ENCODE results near the gene ST7. TPM values are rescaled to one million over a fixed set of nuclear protein-coding genes. Genes with fewer than 3 reads are reported as not detected.
"Not testable (repeated sequence)": the region's sequence is repeated elsewhere in the genome, so short reads cannot be mapped to it uniquely, and the experiment has no call there.

The ST7 gene
- total RNA-seq, 1 donor from 2014 or later: 17.0 TPM

DNA sequence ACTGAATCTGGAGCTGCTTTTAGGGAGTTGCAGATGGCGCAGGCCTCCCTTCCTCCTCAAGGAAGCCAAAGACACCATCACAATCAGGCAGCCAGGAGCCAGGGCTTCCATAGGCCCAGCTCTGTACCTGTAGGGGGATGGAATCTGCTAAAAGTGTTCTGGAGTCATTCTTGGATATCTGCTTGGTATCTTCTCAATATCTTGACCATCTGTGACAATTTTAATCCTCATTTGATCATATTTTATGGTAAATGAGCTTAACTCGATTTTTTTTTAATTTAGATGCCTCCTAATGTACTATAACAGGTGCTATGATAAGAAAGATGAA, 3.1 kb downstream of the ST7 start:
- Histone ChIP-seq H3K4me3 (ENCODE audit: low read depth, low read length) (no peak overlapping the region), H3K36me3 (ENCODE audit: control insufficient read depth, insufficient read depth, low read length) (no peaks in the 10 kb centered on the region), H3K27me3 (ENCODE audit: control insufficient read depth, insufficient read depth, low read length) (no peaks in the 10 kb centered on the region)
- DNase-seq (ENCODE audit: low read depth): no peak
- TF ChIP-seq, protein P1, sequence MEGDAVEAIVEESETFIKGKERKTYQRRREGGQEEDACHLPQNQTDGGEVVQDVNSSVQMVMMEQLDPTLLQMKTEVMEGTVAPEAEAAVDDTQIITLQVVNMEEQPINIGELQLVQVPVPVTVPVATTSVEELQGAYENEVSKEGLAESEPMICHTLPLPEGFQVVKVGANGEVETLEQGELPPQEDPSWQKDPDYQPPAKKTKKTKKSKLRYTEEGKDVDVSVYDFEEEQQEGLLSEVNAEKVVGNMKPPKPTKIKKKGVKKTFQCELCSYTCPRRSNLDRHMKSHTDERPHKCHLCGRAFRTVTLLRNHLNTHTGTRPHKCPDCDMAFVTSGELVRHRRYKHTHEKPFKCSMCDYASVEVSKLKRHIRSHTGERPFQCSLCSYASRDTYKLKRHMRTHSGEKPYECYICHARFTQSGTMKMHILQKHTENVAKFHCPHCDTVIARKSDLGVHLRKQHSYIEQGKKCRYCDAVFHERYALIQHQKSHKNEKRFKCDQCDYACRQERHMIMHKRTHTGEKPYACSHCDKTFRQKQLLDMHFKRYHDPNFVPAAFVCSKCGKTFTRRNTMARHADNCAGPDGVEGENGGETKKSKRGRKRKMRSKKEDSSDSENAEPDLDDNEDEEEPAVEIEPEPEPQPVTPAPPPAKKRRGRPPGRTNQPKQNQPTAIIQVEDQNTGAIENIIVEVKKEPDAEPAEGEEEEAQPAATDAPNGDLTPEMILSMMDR (IDR thresholded peaks at IDR 0.05; ENCODE audit: insufficient read depth, low read length, poor library complexity, severe bottlenecking): no peak

DNA sequence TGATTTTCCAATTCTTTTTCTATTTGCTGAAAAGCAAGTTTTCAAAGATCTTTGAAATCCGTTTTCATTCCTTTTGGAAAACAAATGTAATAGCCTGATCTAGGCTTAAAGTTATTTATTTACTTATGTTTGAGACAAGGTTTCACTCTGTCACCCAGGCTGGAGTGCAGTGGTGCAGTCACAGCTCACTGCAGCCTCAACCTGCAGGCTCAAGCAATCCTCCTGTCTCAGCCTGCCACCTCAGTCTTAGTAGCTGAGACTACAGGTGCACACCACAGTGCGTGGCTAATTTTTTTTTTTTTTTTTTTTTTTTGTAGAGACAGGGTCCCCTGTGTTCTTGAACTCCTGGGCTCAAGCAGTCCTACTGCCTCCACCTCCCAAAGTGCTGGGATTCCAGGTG, 4.6 kb downstream of the ST7 start:
- no peak overlapping the region for H3K4me3 ChIP-seq (ENCODE audit: low read depth, low read length)
- H3K36me3 ChIP-seq (ENCODE audit: control insufficient read depth, insufficient read depth, low read length): no peaks in the 10 kb centered on the region
- TF ChIP-seq, protein P1 (IDR thresholded peaks at IDR 0.05; ENCODE audit: insufficient read depth, low read length, poor library complexity, severe bottlenecking): no peak
- H3K27me3 ChIP-seq (ENCODE audit: control insufficient read depth, insufficient read depth, low read length): no peaks in the 10 kb centered on the region
- DNase-seq (ENCODE audit: low read depth): no peak

DNA sequence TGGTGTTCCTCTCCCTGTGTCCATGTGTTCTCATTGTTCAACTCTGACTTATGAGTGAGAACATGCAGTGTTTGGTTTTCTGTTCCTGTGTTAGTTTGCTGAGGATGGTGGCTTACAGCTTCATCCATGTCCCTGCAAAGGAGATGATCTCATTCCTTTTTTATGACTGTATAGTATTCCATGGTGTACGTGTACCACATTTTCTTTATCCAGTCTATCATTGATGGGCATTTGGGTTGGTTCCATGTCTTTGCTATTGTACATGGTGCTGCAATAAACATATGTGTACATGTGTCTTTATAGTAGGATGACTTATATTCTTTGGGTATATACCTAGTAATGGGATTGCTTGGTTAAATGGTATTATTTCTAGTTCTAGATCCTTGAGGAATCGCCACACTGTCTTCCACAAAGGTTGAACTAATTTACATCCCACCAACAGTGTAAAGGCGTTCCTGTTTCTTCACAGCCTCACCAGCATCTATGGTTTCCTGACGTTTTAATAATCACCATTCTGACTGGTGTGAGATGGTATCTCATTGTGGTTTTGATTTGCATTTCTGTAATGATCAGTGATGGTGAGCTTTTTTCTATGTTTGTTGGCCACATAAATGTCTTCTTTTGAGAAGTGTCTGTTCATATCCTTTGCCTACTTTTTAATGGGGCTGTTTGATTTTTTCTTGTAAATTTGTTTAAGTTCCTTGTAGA, 8.8 kb downstream of the ST7 start:
- not testable (repeated sequence) for H3K4me3 ChIP-seq (ENCODE audit: low read depth, low read length); H3K36me3 ChIP-seq (ENCODE audit: control insufficient read depth, insufficient read depth, low read length); H3K27me3 ChIP-seq (ENCODE audit: control insufficient read depth, insufficient read depth, low read length); DNase-seq (ENCODE audit: low read depth)

DNA sequence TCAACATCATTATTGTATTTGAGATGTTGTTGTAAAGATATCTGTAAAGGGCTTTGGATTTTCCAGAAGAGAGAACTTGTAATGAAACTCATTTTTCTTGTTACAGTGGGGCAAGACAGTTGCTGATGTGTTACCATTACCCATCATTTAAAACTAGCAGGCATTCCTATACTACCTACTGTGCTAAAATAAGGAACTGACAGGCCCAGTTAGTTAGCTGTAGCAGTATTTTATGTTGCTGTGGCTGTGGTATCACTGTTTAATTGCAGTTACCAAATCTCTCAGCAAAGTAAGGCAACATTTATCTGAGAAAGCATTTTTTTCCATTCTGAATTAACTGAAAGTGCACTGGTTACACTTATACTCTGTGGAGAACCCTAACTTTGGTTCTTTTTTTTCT, 9.9 kb downstream of the ST7 start:
- TF ChIP-seq, protein P1 (IDR thresholded peaks at IDR 0.05; ENCODE audit: insufficient read depth, low read length, poor library complexity, severe bottlenecking): no peak
- DNase-seq (ENCODE audit: low read depth): no peak
- no peaks in the 10 kb centered on the region for H3K36me3 ChIP-seq (ENCODE audit: control insufficient read depth, insufficient read depth, low read length)
- H3K4me3 ChIP-seq (ENCODE audit: low read depth, low read length): no peak overlapping the region
- no peaks in the 10 kb centered on the region for H3K27me3 ChIP-seq (ENCODE audit: control insufficient read depth, insufficient read depth, low read length)

DNA sequence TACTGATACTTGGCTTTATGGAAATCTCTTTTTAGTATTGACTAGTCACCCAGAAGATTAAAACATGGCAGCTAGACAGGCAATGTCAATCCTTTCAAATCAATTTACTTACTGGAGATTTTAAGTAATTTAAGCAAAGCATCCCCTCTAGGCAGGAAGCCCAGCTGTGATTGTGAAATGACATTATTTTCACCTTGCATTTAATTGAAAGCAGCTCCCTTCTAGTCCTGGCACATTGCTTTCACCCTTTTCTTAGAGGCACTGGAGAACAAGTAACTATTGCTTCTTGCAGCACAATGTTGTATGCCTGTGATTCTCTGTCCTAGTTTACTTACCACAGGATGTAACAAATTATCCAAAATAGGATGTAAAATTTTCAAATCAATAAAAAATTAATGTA, 13.3 kb downstream of the ST7 start:
- Histone ChIP-seq H3K27me3 (ENCODE audit: control insufficient read depth, insufficient read depth, low read length) (no peaks in the 10 kb centered on the region), H3K4me3 (ENCODE audit: low read depth, low read length) (no peak overlapping the region), H3K36me3 (ENCODE audit: control insufficient read depth, insufficient read depth, low read length) (no peaks in the 10 kb centered on the region)
- TF ChIP-seq, protein P1 (IDR thresholded peaks at IDR 0.05; ENCODE audit: insufficient read depth, low read length, poor library complexity, severe bottlenecking): no peak
- DNase-seq (ENCODE audit: low read depth): no peak

DNA sequence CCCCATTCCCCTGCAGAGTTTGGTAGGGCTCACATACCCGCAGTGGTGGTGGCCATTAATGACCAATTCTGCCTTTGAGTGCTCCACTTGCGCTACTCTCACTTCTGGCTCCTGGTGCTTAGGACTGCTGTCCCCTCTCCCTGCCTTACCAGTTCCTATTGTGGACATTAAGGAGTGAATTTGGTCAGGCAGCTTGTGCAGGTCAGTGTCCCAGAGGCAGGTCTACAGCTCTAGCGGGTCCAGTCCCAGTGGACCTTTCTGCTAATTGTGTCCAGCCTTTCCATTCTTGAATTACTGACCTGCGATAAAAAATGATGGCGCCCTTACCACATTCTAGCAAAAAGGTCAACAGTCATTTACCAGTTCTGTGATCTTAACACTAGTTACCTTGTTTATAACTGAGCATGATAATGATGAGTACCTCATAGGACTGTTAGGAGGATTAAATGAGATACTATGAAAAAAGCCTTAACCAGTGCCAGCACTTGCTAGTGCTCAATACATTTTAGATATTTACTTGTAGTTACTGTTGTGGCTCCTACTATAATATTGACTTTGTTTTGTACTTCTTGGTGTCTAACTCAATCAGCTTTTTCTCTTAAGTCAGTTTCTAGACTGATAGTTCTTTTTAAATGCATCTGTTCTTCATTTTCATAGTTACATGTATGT, 14.1 kb downstream of the ST7 start:
- DNase-seq (ENCODE audit: low read depth): no peak
- Histone ChIP-seq H3K36me3 (ENCODE audit: control insufficient read depth, insufficient read depth, low read length) (no peaks in the 10 kb centered on the region), H3K27me3 (ENCODE audit: control insufficient read depth, insufficient read depth, low read length) (no peaks in the 10 kb centered on the region), H3K4me3 (ENCODE audit: low read depth, low read length) (no peak overlapping the region)
- TF ChIP-seq, protein P1 (IDR thresholded peaks at IDR 0.05; ENCODE audit: insufficient read depth, low read length, poor library complexity, severe bottlenecking): no peak

Measured in kidney epithelial cell (primary cell).